Measurements from ENCODE around the gene GTSE1.

- no peak for TF ChIP-seq CTCF (IDR thresholded peaks at IDR 0.05)
- no peak for TF ChIP-seq EP300 (IDR thresholded peaks at IDR 0.05)
- TF ChIP-seq POLR2A (IDR thresholded peaks at IDR 0.05), result no peak
Observed at GRCh38 chr22:46339956-46340355, 43.3 kb downstream of the GTSE1 start.
